T1000 (cell line): ENCODE measurements around the gene OR4K15.
"Not testable (repeated sequence)": the region's sequence is repeated elsewhere in the genome, so short reads cannot be mapped to it uniquely, and the experiment has no call there.

ENCODE experiments used
- DNase-seq: peaks from one replicate; lab custom pipeline; 2025; ENCODE audit warnings: mixed read lengths; lab: John Stamatoyannopoulos, UW

Gene OR4K15, protein sequence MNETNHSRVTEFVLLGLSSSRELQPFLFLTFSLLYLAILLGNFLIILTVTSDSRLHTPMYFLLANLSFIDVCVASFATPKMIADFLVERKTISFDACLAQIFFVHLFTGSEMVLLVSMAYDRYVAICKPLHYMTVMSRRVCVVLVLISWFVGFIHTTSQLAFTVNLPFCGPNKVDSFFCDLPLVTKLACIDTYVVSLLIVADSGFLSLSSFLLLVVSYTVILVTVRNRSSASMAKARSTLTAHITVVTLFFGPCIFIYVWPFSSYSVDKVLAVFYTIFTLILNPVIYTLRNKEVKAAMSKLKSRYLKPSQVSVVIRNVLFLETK

GRCh38 chr14:19975291-19975690, at the start of gene OR4K15:
Gene OR4K15 (plus strand): TSS chr14:19975591. CDS start chr14:19975591, 0 bp downstream.
- no peak for DNase-seq

- no peak for DNase-seq
These were observed 44.8 kb upstream of the OR4K15 start, which contains the start of gene OR4K1 for GRCh38 chr14:19930617-19931016. Gene OR4K1 (plus strand): TSS chr14:19930917. CDS start chr14:19935667, 4,750 bp downstream.

DNA sequence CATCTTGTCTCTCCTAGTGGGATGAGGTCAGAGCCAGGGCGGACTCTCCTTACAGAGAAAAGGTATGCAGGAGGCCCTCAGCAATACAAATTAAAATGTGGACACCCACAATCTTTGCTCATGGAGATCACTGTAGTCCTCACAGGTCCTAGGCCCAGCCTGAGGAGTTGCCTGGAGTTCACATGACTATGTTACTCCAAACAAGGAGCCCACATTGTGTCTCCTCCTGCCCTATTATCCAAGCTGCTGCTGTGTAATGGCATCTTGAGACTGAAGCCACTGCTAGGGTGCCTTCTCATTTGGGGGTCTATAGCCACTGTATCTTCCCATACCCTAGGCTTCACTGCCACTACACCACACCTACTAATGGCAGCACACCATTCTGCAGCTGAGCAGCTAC, 33.7 kb upstream of the OR4K15 start:
- DNase-seq: no peak

DNA sequence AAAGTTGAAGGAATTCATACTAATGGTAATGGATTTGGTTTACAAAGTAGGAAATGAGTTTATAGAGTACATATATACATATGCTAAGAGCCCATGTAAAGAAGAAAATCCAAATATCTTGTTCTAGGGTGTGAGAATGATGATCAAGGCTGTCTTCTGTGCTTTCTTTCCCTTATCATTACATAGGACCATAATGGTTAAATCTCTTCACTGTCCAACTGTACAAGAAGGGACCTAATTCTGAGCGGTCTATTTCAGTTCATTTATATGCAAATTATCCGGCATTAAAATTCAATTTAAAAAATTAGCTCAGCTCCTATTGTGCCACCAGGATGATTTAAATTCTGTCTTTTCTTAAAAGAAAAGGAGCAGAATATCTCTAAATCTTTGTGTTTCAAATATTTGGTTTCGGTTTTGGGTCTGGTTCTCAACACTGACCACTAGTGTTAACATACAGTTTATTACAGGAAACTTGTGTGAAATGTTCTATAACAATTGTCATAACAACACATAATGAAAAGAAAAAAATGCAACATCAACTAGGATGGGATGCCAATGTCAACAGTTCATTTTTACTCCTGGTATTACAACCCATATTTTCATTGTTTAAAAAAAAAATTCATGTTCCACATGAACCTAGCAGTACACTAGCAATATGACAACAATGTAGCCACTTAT, 27.8 kb upstream of the OR4K15 start:
- DNase-seq: no peak

DNA sequence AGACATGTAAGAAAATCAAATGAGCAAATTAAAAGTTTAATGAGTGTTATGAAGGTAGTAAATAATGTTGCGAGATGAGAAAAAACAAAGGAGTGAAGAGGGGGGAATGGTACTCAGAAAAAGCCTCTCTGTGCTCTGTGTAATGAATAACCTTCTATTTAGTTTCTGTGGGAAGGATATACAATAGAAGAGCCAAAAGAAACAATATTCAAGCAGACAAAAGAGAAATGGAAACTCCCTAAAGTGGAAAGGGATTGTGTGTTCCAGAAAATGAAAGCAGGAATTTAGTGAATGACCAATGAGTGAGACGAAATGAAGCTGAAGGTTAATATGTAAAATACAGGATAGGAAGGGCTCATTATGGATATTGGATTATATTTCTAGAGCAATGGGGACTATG, 26.2 kb upstream of the OR4K15 start:
- DNase-seq: no peak

DNA sequence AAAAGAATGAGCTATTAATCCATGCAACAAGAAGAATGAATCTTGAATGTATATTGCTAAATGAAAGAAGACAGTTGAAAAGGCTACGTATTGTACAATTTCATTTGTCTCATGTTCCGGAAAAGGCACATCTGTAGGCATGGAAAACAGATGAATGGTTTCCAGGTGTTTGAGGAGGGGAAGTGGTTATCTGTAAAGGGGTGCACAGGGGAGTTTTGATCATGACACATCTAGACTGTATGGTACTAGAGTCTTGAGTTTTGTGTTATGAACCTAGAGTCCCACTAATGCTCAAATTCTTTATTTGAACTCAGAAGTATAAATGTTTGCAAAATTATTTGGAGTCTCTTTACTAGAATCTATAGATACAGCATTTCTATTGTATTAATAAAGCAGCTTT, 5.7 kb upstream of the OR4K15 start:
- not testable (repeated sequence) for DNase-seq

DNA sequence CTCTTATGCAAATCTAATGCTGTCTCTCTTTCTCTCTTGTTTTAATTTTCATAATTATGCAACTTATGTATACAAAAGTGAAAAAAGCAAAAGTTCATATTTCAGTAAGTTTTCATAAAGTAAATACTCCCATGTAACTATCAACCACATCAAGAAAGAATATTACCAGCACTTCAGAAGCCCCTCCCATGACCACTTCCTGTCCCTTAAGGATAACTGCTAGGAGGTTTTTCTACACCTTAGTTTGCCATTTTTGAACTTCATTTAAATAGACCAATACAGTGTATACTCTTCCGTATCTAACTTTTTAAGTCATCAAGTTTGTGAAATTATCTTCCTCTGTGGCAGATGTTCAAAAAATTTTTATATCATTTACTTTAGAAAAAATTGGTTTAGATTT, 547 bp upstream of the OR4K15 start:
- no peak for DNase-seq

GRCh38 chr14:19993438-19993837, 18.0 kb downstream of the OR4K15 start:
- DNase-seq: no peak

- no peak for DNase-seq
These were observed 26.5 kb downstream of the OR4K15 start, which contains the start of gene OR4Q2 for GRCh38 chr14:20001863-20002262. Gene OR4Q2 (plus strand): TSS chr14:20002163.

GRCh38 chr14:20002319-20002718, 26.9 kb downstream of the OR4K15 start:
- DNase-seq: no peak

- no peak for DNase-seq
These were observed 32.8 kb downstream of the OR4K15 start for GRCh38 chr14:20008156-20008555.

DNA sequence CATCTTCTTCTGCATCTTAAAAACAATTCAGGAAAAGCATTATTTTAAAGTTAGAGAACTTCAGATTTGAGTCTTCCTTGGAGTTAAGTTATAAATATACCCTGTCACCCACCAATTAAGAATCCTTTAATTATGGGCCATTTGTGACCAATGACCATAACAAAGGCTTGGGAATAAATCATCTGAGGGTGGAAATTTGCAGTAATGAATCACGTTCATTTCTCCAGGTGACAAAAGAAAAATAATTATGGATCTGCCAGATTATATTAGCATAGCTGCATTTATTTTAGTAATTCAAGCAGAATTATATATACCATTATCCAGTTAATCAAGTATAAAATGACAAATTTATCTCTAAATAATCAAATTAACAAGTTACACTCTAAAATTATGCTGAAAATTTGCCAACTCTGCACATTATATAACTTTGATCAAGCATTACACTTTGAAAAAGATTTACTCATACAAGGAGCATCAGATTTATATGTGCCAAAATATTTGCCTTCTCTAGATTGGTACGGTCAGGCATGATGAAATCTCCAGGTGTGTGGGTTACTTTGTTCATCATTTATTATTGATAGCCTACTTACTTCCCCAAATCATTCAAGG, 44.0 kb downstream of the OR4K15 start, which contains the start of gene OR4K14:
Gene OR4K14, minus strand, starts transcription at position 51 of the 609 bp plus-strand sequence. CDS start 4,114 bp downstream, outside the sequence.
- DNase-seq: no peak
